Mucosa of descending colon (tissue), 3 donors: Measurements from ENCODE around the gene OR8H2. TPM values are rescaled to one million over a fixed set of nuclear protein-coding genes. Genes with fewer than 3 reads are reported as not detected.
"Not testable (repeated sequence)": the region's sequence is repeated elsewhere in the genome, so short reads cannot be mapped to it uniquely, and the experiment has no call there.

Experiments
- ATAC-seq: fragments of 200-7000 bp; cut with Tn5 transposase; one replicate; pipeline ENCODE4 v1.9.1; 2020; ENCODE audit warnings: mild to moderate bottlenecking, moderate library complexity
- DNase-seq, 3 donors: peaks; one replicate each; pipeline ENCODE4 v3.0.0-alpha.2; 2020
- H3K36me3 ChIP-seq: fragments of 200-600 bp; one replicate; pipeline ENCODE4 v1.8.0; 2021; ENCODE audit warnings: low read depth, mild to moderate bottlenecking
- H3K4me1 ChIP-seq: fragments of 200-600 bp; one replicate; pipeline ENCODE4 v1.8.0; 2021; ENCODE audit warnings: low read depth, mild to moderate bottlenecking
- H3K4me3 ChIP-seq: fragments of 200-600 bp; one replicate; pipeline ENCODE4 v1.8.0; 2021; ENCODE audit warnings: mild to moderate bottlenecking
- H3K9me3 ChIP-seq: fragments of 200-600 bp; one replicate; pipeline ENCODE4 v1.8.0; 2021; ENCODE audit warnings: mild to moderate bottlenecking
- CTCF ChIP-seq: fragments of 200-600 bp; IDR thresholded peaks from one replicate; pipeline ENCODE4 v1.8.0; 2022; ENCODE audit warnings: antibody characterized with exemption, mild to moderate bottlenecking
- intact Hi-C, 2 donors: fragments of 100-400 bp; cut with DNase I in 1 of 2; cut with micrococcal nuclease in 1 of 2; formaldehyde crosslinking; loops; one replicate each; pipeline versions ENCODE4 v1.11.0 to v1.11.1; 2022; cut with DNase I, micrococcal nuclease
- long read RNA-seq, 2 donors: library from polyadenylated mRNA; unstranded; transcript quantifications; one replicate each; pipeline ENCODE4 v2.0.0, GENCODE V29; 2019 to 2021
- total RNA-seq, 3 donors: library from RNA; stranded (reverse); fragmentation: NEBNext Ultra II Directional in 2 of 3; extraction: Animal tissue kit (Norgen Biotek cat#: 25700) in 2 of 3; gene quantifications; one replicate each; pipeline versions ENCODE4 v1.2.1 to v1.2.4, GENCODE V29; 2021 to 2023
- donor health status: DM: no; HTN: no; CAD: no; lungs with moderate emphysema.
- donor health status: DM: no; HTN: no; CAD: no.
- donor health status: DM: no; HTN: yes; CAD: no.

The OR8H2 gene, protein sequence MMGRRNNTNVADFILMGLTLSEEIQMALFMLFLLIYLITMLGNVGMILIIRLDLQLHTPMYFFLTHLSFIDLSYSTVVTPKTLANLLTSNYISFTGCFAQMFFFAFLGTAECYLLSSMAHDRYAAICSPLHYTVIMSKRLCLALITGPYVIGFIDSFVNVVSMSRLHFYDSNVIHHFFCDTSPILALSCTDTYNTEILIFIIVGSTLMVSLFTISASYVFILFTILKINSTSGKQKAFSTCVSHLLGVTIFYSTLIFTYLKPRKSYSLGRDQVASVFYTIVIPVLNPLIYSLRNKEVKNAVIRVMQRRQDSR
- total RNA-seq: not detected
- long read RNA-seq, donor 1: 0 reads
- long read RNA-seq, donor 2: 0 reads

DNA sequence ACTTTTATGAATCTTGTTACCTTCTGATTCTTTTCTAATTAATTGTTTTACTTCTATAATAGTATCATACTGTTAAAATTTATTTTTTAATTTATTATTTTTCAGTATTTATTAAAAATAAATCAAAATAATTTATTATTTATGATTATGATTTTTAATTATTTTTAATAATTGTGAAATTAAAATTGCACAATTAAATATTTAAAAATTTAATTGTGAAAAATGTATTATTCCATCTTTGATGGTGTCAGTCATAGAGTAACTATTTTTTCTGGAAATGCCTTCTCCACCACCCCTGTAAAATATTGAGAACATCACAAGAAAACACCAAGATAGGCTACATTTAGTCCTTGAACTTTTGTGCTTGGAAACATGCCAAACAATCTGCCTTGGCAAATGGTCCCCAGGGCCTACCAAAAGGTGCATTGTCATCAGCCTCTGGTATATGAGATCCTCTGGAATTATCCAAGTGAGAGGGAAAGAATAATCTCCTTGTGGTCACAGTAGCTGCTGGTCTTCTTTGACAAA is at the start of gene OR8H2:
Gene OR8H2 (plus strand): TSS at position 478 of the 528 bp plus-strand sequence. CDS start 1,356 bp downstream, outside the sequence.
- no peaks in the 10 kb centered on the region for H3K4me1 ChIP-seq
- intact Hi-C loops: no loop called here
- ATAC-seq: no peak
- H3K4me3 ChIP-seq: no peak within 1 kb of the TSS
- no peak for DNase-seq
- no peaks in the 10 kb centered on the region for H3K36me3 ChIP-seq
- H3K9me3 ChIP-seq: no peaks in the 10 kb centered on the region
- no peak for TF ChIP-seq CTCF

DNA sequence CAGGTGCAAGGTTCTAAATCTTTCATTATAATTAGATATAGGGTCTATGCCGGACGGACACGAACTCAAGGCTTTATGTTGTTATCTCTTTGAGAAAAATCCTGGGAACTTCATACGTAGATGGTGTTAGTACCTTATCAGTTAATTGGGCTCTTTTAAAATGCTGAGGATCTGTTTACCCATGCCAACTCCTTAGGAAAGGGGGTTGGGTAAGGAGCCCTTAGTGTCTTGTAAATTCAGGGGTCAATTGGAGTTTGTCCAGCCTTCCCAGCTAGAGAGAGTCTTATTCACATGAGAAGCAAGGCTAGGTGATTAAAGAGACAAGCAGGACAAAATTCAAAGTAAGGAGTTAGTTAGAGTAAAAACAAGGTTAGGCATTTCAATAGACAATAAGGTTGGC is 47.1 kb upstream of the OR8H2 start:
- ATAC-seq, H3K9me3 ChIP-seq, H3K4me1 ChIP-seq, H3K36me3 ChIP-seq, intact Hi-C loops, H3K4me3 ChIP-seq, DNase-seq: not testable (repeated sequence)

GRCh38 chr11:56057661-56058237 is 45.7 kb upstream of the OR8H2 start:
- H3K4me3 ChIP-seq, ATAC-seq, intact Hi-C loops, H3K36me3 ChIP-seq, DNase-seq, H3K9me3 ChIP-seq, H3K4me1 ChIP-seq: not testable (repeated sequence)

DNA sequence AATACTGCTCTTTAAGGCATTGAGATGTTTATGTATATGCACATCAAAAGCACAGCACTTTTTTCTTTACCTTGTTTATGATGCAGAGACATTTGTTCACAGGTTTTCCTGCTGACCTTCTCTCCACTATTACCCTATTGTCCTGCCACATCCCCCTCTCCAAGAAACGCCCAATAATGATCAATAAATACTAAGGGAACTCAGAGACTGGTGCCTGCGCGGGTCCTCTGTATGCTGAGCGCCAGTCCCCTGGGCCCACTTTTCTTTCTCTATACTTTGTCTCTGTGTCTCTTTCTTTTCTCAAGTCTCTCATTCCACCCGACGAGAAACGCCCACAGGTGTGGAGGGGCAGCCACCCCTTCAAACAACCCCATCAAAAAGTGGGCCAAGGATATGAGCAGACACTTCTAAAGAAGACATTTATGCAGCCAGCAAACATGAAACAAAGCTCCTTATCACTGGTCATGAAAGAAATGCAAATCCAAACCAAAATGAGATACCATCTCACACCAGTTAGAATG is 45.2 kb upstream of the OR8H2 start:
- H3K4me1 ChIP-seq, DNase-seq, H3K36me3 ChIP-seq, intact Hi-C loops, H3K4me3 ChIP-seq, ATAC-seq, H3K9me3 ChIP-seq: not testable (repeated sequence)

- ATAC-seq: no peak
- no peak overlapping the region for H3K4me3 ChIP-seq
- no peak for DNase-seq
- TF ChIP-seq CTCF: no peak
- no peaks in the 10 kb centered on the region for H3K9me3 ChIP-seq
- no peaks in the 10 kb centered on the region for H3K36me3 ChIP-seq
- H3K4me1 ChIP-seq: no peaks in the 10 kb centered on the region
- intact Hi-C loops: no loop called here
These were observed 36.5 kb upstream of the OR8H2 start for GRCh38 chr11:56066980-56067379.

DNA sequence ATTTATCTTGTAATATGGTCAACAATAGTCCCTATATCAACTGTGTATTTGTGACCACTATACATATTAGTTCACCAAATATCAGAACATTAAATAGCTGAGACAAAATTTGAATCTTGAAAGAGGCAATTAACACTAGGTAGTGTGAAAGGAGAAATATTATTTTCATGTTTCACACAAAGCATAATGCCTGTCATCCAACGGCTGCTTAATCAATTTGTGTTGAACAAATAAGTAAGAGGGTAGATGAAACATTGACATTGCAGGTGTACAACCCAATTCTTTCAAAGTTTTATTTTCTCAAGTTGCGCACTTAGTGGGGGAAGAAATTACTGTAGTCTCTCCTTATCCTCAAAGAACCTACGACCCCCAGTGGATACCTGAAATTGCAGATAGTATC is 13.8 kb upstream of the OR8H2 start:
- H3K36me3 ChIP-seq: no peaks in the 10 kb centered on the region
- no peaks in the 10 kb centered on the region for H3K4me1 ChIP-seq
- intact Hi-C loops: no loop called here
- DNase-seq: no peak
- TF ChIP-seq CTCF: no peak
- no peak for ATAC-seq
- H3K9me3 ChIP-seq: no peaks in the 10 kb centered on the region
- no peak overlapping the region for H3K4me3 ChIP-seq

- DNase-seq: no peak
- no peak for TF ChIP-seq CTCF
- no peak for ATAC-seq
These were observed 10.5 kb upstream of the OR8H2 start, which contains the start of gene OR8I2 for GRCh38 chr11:56093008-56093407. Gene OR8I2, plus strand, starts transcription at chr11:56093308. Its CDS starts 0 bp downstream, at chr11:56093308.

More at GRCh38 chr11:56093008-56093407, 10.5 kb upstream of the OR8H2 start, which contains the start of gene OR8I2:
- Histone ChIP-seq H3K4me3 (no peak within 1 kb of the TSS), H3K36me3 (no peaks in the 10 kb centered on the region), H3K4me1 (no peaks in the 10 kb centered on the region), H3K9me3 (no peaks in the 10 kb centered on the region)
- intact Hi-C loops: no loop called here
